ENCODE measurements around the gene BLCAP.

The BLCAP gene

GRCh38 chr20:37505263-37506151 lies 22.2 kb downstream of the BLCAP start:
- Histone ChIP-seq H3K4me1 (ENCODE audit: insufficient read depth, low read length) (peaks cover 3% of the 10 kb centered on the region; the same call in 1 of the 2 replicates), H3K9me3 (ENCODE audit: insufficient read depth, low read depth, low read length) (no peaks in the 10 kb centered on the region), H3K9ac (ENCODE audit: low read depth, low read length) (no peak overlapping the region), H3K27ac (ENCODE audit: low read length) (no peak overlapping the region), H3K4me3 (ENCODE audit: low read length) (no peak overlapping the region), H3K36me3 (ENCODE audit: insufficient read depth, low read depth, low read length) (peaks cover 22% of the 10 kb centered on the region), H3K27me3 (ENCODE audit: insufficient read depth, low read length) (no peaks in the 10 kb centered on the region)

DNA sequence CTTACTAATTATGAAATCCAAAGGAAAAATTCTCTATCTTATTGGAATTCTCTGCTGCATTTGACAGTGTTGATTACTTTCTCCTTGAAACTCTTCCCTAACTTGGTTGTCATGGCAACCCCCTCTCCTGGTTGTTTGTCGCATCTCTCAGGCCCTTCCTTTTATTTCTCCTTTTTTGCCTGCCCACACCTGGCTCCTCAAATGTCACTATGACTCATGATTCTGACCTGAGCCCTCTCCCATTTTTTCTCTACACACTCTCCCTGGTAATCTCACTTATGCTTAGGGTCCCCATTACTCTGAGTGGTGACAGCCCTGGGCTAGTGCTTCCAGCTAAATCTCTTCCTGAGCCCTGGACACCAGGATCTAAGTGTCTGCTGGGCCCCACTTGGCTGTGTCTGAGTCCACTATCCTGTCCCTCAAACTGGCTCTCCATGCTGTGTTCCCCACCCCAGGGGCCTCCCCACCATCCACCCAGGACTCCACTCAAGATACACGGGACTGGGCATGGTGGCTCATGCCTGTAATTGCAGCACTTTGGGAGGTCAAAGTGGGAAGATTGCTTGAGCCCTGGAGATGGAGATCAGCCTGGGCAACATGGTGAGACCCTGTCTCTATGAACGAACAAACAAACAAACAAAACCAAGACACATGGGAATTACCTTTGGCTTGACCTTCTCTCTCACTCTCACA lies 23.1 kb downstream of the BLCAP start:
- Histone ChIP-seq H3K9me3 (ENCODE audit: insufficient read depth, low read depth, low read length) (no peaks in the 10 kb centered on the region), H3K4me1 (ENCODE audit: insufficient read depth, low read length) (peaks cover 3% of the 10 kb centered on the region; the same call in 1 of the 2 replicates), H3K27ac (ENCODE audit: low read length) (no peak overlapping the region), H3K27me3 (ENCODE audit: insufficient read depth, low read length) (no peaks in the 10 kb centered on the region), H3K9ac (ENCODE audit: low read depth, low read length) (no peak overlapping the region), H3K36me3 (ENCODE audit: insufficient read depth, low read depth, low read length) (peaks cover 18% of the 10 kb centered on the region; the same call in 1 of the 2 replicates), H3K4me3 (ENCODE audit: low read length) (no peak overlapping the region)

- no peak overlapping the region for H3K27ac ChIP-seq (ENCODE audit: low read length)
- peaks cover 6% of the 10 kb centered on the region; the same call in 1 of the 2 replicates for H3K36me3 ChIP-seq (ENCODE audit: insufficient read depth, low read depth, low read length)
- H3K9ac ChIP-seq (ENCODE audit: low read depth, low read length), result no peak overlapping the region
- H3K4me3 ChIP-seq (ENCODE audit: low read length), result no peak overlapping the region
- no peaks in the 10 kb centered on the region for H3K9me3 ChIP-seq (ENCODE audit: insufficient read depth, low read depth, low read length)
- no peaks in the 10 kb centered on the region for H3K27me3 ChIP-seq (ENCODE audit: insufficient read depth, low read length)
- H3K4me1 ChIP-seq (ENCODE audit: insufficient read depth, low read length), result peaks cover 3% of the 10 kb centered on the region; the same call in 1 of the 2 replicates
These were observed 24.3 kb downstream of the BLCAP start for GRCh38 chr20:37503256-37503927.

DNA sequence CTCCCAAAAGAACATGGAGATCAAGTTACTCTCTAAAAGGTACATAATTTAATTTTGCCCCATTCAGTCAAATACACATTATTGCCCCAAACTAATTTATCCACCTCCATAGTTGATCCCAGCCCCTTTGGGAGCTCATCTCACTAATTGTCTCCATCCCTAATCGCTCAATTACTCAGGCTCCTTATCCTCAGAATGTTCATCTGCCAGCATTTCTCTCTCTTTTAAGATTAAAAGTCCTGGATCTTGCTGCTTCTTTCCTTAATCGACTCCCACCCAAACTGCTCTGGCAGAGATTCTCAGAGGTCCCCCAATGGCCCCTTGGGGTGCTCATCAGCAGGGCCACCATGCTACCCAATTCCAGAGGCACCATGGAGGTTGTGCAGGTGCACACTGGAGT lies 25.0 kb downstream of the BLCAP start:
- Histone ChIP-seq H3K4me1 (ENCODE audit: insufficient read depth, low read length) (peaks cover 3% of the 10 kb centered on the region; the same call in 1 of the 2 replicates), H3K36me3 (ENCODE audit: insufficient read depth, low read depth, low read length) (no peaks in the 10 kb centered on the region), H3K4me3 (ENCODE audit: low read length) (no peak overlapping the region), H3K9ac (ENCODE audit: low read depth, low read length) (no peak overlapping the region), H3K9me3 (ENCODE audit: insufficient read depth, low read depth, low read length) (no peaks in the 10 kb centered on the region), H3K27me3 (ENCODE audit: insufficient read depth, low read length) (no peaks in the 10 kb centered on the region), H3K27ac (ENCODE audit: low read length) (no peak overlapping the region)

GRCh38 chr20:37501940-37502339 lies 25.7 kb downstream of the BLCAP start:
- Histone ChIP-seq H3K27ac (ENCODE audit: low read length) (no peak overlapping the region), H3K4me1 (ENCODE audit: insufficient read depth, low read length) (peaks cover 3% of the 10 kb centered on the region; the same call in 1 of the 2 replicates), H3K27me3 (ENCODE audit: insufficient read depth, low read length) (no peaks in the 10 kb centered on the region), H3K9me3 (ENCODE audit: insufficient read depth, low read depth, low read length) (no peaks in the 10 kb centered on the region), H3K9ac (ENCODE audit: low read depth, low read length) (no peak overlapping the region), H3K36me3 (ENCODE audit: insufficient read depth, low read depth, low read length) (no peaks in the 10 kb centered on the region), H3K4me3 (ENCODE audit: low read length) (no peak overlapping the region)

DNA sequence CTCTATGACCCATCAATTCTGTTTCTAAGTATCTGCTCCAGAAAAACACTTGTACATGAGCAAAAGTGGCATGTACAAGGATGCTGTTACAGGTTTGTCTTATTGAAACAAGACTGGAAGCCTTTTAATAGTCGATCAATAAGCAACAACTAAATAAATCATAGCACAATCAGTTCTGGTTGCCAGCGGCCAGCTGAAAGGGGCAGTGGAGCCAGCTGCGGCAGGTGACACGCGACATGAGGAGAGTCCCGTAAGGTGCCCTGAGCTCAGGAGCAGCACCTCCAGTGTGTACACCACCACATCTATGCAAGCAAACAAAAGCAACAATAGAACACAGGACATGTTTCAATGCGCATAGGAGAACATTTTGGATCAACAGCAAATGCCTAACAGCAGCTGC lies 27.4 kb downstream of the BLCAP start:
- Histone ChIP-seq H3K27me3 (ENCODE audit: insufficient read depth, low read length) (no peaks in the 10 kb centered on the region), H3K4me3 (ENCODE audit: low read length) (no peak overlapping the region), H3K27ac (ENCODE audit: low read length) (no peak overlapping the region), H3K9ac (ENCODE audit: low read depth, low read length) (no peak overlapping the region), H3K36me3 (ENCODE audit: insufficient read depth, low read depth, low read length) (no peaks in the 10 kb centered on the region), H3K4me1 (ENCODE audit: insufficient read depth, low read length) (peaks cover 3% of the 10 kb centered on the region; the same call in 1 of the 2 replicates), H3K9me3 (ENCODE audit: insufficient read depth, low read depth, low read length) (no peaks in the 10 kb centered on the region)

GRCh38 chr20:37498066-37498665 lies 29.5 kb downstream of the BLCAP start:
- Histone ChIP-seq H3K36me3 (ENCODE audit: insufficient read depth, low read depth, low read length) (no peaks in the 10 kb centered on the region), H3K27me3 (ENCODE audit: insufficient read depth, low read length) (no peaks in the 10 kb centered on the region), H3K4me3 (ENCODE audit: low read length) (no peak overlapping the region), H3K27ac (ENCODE audit: low read length) (no peak overlapping the region), H3K9me3 (ENCODE audit: insufficient read depth, low read depth, low read length) (no peaks in the 10 kb centered on the region), H3K9ac (ENCODE audit: low read depth, low read length) (no peak overlapping the region), H3K4me1 (ENCODE audit: insufficient read depth, low read length) (no peaks in the 10 kb centered on the region)

- Histone ChIP-seq H3K4me1 (ENCODE audit: insufficient read depth, low read length) (no peaks in the 10 kb centered on the region), H3K36me3 (ENCODE audit: insufficient read depth, low read depth, low read length) (no peaks in the 10 kb centered on the region), H3K9me3 (ENCODE audit: insufficient read depth, low read depth, low read length) (no peaks in the 10 kb centered on the region), H3K4me3 (ENCODE audit: low read length) (no peak overlapping the region), H3K27me3 (ENCODE audit: insufficient read depth, low read length) (no peaks in the 10 kb centered on the region), H3K9ac (ENCODE audit: low read depth, low read length) (no peak overlapping the region), H3K27ac (ENCODE audit: low read length) (no peak overlapping the region)
These were observed 32.9 kb downstream of the BLCAP start for GRCh38 chr20:37494796-37495195.

DNA sequence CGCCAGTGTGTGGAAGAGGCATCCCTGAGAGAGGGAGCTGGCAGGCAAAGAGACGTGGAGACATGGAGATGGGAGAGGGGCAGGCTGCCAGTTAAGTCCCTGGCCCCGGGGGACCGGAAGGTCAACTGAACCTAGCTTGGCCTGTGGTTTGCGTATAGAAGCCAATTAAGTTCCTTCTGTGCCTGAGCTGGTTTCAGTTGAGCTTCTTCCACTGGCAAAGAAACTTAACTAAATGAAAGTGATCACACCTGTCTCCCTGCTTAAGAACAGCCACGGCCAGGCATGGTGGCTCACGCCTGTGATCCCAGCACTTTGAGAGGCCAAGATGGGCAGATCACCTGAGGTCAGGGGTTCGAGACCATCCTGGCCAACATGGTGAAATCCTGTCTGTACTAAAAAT lies 33.4 kb downstream of the BLCAP start:
- H3K27me3 ChIP-seq (ENCODE audit: insufficient read depth, low read length), result no peaks in the 10 kb centered on the region
- no peaks in the 10 kb centered on the region for H3K4me1 ChIP-seq (ENCODE audit: insufficient read depth, low read length)
- no peaks in the 10 kb centered on the region for H3K9me3 ChIP-seq (ENCODE audit: insufficient read depth, low read depth, low read length)
- no peak overlapping the region for H3K4me3 ChIP-seq (ENCODE audit: low read length)
- H3K27ac ChIP-seq (ENCODE audit: low read length), result no peak overlapping the region
- no peaks in the 10 kb centered on the region for H3K36me3 ChIP-seq (ENCODE audit: insufficient read depth, low read depth, low read length)
- H3K9ac ChIP-seq (ENCODE audit: low read depth, low read length), result no peak overlapping the region

DNA sequence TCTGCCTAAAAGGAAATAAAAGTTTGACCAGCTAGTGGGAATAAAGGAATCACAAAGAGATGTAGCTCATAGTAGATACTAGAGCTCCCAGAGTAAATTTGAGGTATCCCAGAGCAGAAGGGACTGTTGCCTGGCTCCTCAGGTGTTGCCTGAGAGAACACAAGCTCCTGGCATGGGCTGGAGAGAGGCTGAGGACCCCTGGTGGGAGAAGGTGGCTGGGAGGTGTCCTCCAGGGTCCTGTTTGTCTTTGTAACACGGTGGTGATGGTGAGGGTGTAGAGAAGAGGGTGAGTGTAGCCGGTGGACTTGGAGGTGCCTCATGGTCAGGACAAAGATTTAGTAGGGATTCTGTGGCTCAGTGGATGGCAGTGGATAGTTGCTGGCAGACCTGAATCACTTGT lies 34.7 kb downstream of the BLCAP start:
- Histone ChIP-seq H3K9ac (ENCODE audit: low read depth, low read length) (no peak overlapping the region), H3K9me3 (ENCODE audit: insufficient read depth, low read depth, low read length) (no peaks in the 10 kb centered on the region), H3K4me1 (ENCODE audit: insufficient read depth, low read length) (no peaks in the 10 kb centered on the region), H3K27ac (ENCODE audit: low read length) (no peak overlapping the region), H3K27me3 (ENCODE audit: insufficient read depth, low read length) (no peaks in the 10 kb centered on the region), H3K36me3 (ENCODE audit: insufficient read depth, low read depth, low read length) (no peaks in the 10 kb centered on the region), H3K4me3 (ENCODE audit: low read length) (no peak overlapping the region)

DNA sequence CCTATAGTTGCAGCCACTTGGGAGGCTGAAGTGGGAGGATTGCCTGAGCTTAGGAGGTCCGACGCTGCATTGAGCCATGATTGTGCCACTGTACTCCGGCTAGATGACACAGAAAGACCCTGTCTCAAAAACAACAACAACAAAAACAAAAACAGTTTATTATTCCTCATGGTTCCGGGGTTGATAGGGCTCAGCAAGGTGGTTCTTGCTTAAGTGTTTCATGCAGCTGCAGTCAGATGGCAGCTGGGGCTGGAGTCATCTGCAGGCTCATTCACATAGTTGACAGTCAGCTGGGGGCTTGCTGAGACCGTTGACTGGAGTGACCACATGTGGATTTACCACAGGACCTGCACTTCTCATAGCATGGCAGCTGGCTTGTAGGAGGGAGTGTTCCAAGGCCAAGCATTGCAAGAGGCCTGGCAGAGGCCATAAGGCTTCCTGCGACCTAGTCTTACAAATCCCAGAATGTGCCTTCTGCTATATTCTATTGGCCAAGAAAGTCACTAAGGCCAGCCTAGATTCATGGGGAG lies 35.5 kb downstream of the BLCAP start:
- no peak overlapping the region for H3K9ac ChIP-seq (ENCODE audit: low read depth, low read length)
- no peak overlapping the region for H3K4me3 ChIP-seq (ENCODE audit: low read length)
- H3K9me3 ChIP-seq (ENCODE audit: insufficient read depth, low read depth, low read length), result no peaks in the 10 kb centered on the region
- H3K36me3 ChIP-seq (ENCODE audit: insufficient read depth, low read depth, low read length), result no peaks in the 10 kb centered on the region
- H3K27me3 ChIP-seq (ENCODE audit: insufficient read depth, low read length), result no peaks in the 10 kb centered on the region
- H3K27ac ChIP-seq (ENCODE audit: low read length), result no peak overlapping the region
- H3K4me1 ChIP-seq (ENCODE audit: insufficient read depth, low read length), result no peaks in the 10 kb centered on the region

Data from iPS-20b (cell line).